OCI-M1 (cell line): ENCODE measurements around the gene ARHGEF7.
"Not testable (repeated sequence)": the region's sequence is repeated elsewhere in the genome, so short reads cannot be mapped to it uniquely, and the experiment has no call there.

ENCODE experiments used
- DNase-seq: peaks from one replicate; lab custom pipeline; 2025; lab: John Stamatoyannopoulos, UW

Gene ARHGEF7

DNA sequence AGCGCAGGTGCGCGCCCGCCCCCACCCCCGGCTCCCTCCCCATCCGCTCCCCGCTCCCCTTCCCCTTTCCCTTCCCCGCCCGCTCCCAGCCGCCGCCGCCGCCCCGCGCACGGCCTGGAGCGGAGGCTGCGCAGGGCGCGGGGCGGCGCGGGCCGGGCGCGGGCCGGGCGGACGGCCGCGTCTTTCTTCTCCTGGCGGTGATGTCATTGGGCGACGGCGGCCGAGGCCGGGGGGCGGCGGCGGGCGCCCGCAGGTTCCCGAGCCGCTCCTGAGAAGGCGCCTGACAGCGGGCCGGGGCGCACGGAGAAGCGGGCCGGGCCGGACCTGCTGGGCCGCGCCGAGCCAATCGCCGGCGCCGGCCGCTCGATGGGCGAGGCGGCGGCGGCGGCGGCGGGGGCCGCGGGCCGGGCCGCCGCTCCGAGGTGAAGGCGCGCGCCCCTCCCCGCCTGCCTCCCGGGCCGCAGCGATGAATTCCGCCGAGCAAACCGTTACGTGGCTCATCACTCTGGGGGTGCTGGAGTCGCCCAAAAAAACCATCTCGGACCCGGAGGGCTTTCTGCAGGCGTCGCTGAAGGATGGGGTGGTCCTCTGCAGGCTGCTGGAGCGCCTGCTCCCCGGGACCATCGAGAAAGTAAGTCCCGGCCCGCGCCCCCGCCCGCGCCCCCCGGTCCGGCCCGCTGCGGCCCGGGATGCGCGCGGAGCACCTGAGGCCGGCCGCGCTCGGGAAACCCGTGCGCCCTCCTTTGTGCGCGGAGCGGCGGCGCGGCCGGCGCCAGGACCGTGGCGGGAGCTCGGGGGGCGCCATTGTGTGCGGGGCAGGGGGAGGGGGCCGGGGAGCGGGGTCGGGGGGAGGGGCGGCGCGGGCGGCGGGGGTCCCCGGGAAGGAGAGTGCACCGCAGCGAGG is at the start of gene ARHGEF7:
ARHGEF7 (plus strand) TSS at position 250 of the 904 bp plus-strand sequence; CDS start at position 467, 217 bp downstream.
- DNase-seq = no peak

- no peak for DNase-seq
Observed at GRCh38 chr13:111065698-111066097, 49.4 kb upstream of the ARHGEF7 start.

GRCh38 chr13:111066544-111066943 is 48.6 kb upstream of the ARHGEF7 start:
- no peak for DNase-seq

DNA sequence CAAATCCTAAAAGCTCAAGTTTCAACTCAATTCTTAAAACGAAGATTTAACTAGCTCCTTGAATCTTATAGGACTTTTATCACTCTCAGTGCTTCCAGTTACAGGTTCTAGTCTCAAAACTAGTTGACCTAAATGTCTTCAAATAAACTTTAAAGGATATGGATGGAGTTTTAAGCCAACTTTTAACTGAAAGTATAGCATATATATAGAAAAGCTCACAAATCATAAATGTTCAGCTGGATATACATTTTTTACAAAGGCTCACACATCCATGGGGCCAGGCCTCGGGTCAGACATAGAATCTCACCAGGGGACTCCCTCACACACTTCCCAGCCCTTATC is 47.1 kb upstream of the ARHGEF7 start:
- no peak for DNase-seq

- peak; percentile 33 for DNase-seq
Observed at GRCh38 chr13:111071120-111071519, 44.0 kb upstream of the ARHGEF7 start.

DNA sequence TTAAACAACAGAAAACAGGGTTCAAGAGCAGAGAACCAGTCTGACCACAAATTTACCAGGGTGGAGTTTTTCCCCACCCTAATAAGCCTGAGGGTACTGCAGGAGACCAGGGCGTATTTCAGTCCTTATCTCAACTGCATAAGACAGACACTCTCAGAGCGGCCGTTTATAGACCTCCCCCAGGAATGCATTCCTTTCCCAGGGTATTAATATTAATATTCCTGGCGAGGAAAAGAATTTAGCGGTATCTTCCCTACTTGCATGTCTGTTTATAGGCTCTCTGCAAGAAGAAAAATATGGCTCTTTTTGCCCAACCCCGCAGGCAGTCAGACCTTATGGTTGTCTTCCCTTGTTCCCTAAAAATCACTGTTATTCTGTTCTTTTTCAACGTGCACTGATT is 43.6 kb upstream of the ARHGEF7 start:
- not testable (repeated sequence) for DNase-seq

DNA sequence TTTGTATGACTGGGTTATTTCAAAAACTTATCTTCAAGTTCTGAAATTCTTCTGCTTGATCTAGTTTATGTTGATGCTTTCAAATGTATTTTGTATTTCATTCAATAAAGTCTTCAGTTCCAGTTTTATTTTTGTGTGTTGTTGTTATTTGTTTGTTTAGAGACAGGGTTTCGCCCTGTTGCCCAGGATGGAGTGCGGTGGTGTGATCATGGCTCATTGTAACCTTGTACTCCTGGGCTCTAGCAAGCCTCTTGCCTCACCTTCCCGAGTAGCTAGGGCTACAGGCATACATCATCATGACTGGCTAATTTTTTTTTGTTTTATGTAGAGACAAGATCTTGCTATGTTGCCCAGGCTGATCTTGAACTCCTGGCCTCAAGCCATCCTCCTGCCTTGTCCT is 40.3 kb upstream of the ARHGEF7 start:
- DNase-seq = no peak

DNA sequence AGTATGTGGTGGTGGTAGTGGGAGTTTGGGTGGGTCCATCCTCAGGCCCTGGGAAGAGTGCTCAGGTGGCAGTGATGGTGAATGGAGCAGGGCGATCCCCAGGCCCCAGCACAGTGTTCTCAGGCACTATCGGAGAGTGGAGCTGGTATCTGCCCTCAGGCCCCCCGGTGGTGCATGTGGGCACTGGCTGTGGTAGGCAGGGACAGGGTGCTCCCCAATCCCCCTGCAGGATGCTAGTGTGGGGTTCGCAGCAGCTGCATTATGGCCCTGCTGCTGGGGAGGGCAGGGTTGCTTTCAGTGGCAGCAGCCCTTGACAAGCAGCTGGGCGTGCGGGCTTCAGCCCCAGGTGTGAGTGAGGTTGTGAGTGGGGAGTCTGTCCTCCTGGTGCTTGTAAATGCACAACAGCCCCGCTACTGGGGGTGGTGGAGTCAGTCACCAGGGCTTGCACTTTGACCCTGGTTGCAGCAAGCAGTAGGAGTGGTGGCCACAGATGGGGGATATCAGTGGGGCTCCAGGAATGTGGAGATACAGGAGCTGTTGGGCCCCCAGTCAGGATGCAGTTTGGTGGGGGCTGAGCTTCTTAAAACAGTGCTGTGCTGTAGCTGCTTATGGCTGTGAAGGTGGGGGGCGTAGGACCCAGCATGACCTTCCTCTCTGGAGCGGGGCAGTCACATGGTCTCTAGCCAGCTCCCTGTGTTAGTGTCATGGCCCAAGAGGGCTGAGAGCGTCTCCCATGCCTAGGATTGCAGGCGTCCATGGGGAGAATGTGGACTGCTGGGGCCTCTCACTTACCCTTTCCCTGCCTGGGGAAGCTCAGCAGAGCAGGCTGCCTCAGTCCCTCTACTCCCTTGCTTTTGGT is 38.7 kb upstream of the ARHGEF7 start:
- DNase-seq = no peak

GRCh38 chr13:111079375-111079774 is 35.7 kb upstream of the ARHGEF7 start:
- no peak for DNase-seq

DNA sequence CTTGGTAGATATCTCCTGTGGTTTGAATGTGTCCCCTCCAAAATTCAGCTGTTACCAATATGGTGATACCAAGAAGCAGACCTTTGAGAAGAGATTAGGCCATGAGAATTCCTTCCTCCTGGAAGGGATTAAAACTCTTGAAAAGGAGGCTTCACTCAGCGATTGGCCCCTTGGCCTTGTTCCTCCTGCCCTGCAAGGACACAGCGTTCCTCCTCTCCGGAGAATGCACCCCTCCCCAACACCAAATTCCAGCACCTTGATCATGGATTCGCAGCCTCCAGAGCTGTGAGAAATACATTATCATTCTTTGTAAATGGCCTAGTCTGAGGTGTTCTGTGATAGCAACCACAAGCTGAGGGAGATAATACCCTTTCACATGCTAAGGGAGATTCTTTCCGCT is 34.5 kb upstream of the ARHGEF7 start:
- DNase-seq = no peak

- DNase-seq = no peak
Observed at GRCh38 chr13:111082240-111082639, 32.9 kb upstream of the ARHGEF7 start.

- DNase-seq = not testable (repeated sequence)
Observed at GRCh38 chr13:111082769-111083168, 32.3 kb upstream of the ARHGEF7 start.

GRCh38 chr13:111083693-111084092 is 31.4 kb upstream of the ARHGEF7 start:
- DNase-seq = not testable (repeated sequence)

DNA sequence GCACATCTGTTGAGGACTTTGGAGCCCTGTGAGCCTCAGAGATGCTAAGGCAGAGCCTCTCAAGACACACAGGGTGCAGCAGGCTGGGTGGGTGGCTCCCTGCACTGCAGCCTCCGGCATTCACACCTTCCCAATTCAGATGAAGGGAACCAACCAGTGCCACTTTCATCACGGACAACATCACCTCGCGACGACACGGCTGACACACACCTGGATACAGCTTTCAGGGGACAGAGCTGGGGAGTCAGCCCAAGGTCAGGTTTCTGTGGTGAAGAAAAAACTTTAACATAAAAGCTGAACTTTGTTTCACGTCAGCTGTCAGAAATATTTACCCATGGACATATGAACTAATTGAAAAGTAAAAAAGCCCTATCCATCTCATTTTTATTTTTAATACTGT is 24.9 kb upstream of the ARHGEF7 start:
- no peak for DNase-seq

DNA sequence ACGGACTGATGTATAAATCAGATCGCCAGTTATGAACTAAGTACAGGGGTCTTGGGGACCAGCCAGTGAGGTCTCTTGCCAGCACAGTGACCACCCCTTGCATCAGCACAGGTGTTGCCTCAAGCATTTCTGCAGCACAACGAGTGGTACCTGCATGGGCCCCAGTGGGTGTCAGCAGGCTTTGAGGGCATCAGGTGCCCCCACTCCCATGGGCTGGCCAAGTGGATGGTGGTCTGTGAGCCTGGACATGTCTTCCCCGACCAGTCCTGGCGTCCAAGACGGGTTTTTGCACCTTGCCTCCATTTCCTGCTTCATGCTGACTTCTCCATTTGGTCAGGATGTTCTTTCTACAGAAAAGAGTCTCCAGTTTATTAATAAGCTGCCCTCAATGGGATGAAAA is 22.4 kb upstream of the ARHGEF7 start:
- no peak for DNase-seq

- no peak for DNase-seq
Observed at GRCh38 chr13:111093136-111093535, 22.0 kb upstream of the ARHGEF7 start.

DNA sequence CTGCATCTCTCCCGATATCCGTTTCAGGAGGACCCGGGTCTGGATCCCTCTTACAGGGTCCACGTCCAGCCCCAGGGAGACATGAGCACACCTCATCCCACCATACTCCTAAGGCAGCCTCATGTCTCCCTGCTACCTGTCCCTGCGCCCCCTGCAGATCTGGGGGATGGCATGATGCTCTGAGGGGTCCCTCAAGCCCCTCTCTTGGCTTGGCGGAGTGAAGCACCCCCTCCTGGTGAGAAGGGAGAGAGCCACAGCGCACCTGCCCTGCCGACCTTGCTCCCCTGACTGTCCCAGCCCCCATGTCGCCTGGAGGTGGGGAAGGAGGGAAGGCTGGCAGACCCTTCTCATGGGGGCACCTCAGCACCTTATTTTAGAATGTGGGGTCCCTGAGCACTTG is 21.5 kb upstream of the ARHGEF7 start:
- no peak for DNase-seq

DNA sequence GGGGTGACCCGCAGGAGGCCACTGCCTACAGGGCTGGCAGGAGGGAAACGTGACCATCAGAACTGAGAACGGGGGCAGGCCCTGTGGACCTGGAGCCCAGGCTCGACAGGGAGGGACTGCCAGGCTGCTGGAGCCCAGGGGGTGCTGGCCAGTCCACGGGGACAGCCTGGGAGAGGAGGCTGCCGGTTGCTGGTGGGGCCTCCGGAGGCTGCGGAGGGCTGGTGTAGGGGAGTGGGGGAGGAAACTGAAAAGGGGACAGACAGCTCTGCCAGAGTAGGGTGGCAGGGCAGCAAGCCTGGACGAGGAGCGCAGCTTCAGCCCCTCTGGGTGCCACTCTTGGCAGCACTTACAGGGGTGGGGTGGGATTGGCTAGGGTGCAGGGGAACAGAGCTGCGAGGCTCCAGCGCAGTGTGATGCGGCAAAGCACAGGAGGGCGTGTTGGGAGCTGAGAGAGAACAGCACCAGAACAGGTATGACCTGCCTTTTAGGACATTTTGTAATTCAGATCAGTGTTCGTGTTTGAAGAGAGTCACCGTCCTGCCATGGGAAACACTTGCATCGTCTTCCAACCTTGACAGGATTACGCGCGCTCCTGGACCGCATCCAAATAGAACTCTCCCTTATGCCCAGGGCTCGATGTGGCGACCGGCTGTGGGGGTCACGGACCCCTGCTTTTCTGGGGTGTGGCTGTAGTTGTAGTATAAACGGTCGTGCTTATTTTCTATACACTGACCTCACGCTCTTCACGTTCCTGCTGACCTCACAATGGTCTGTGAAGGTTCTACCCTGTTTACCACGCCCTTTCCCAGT is 19.9 kb upstream of the ARHGEF7 start:
- no peak for DNase-seq

GRCh38 chr13:111095911-111096501 is 19.1 kb upstream of the ARHGEF7 start:
- DNase-seq = no peak

GRCh38 chr13:111099290-111099689 is 15.8 kb upstream of the ARHGEF7 start:
- DNase-seq = no peak

DNA sequence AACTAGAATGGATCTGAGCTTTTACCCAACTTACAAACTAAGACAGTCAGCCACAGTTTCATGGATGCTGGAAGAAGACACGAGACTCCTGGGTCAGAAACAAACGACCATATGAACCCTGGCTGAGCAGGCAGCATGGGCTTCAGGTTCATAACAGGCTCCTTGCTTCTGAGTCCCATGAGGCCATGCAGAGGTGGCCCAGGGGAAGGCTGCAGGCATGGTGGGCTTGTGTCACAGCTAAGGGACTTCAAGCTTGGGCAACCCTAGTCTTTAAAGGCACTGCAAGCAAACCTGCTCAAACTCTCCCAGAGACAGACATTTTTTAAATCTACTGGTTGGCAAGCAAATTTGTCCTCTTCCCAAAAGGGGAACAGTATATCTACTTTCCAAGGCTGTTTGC is 5.1 kb upstream of the ARHGEF7 start:
- no peak for DNase-seq
